Memory B cell (primary cell): ENCODE measurements around the gene PARP9.

ENCODE experiments used
- ATAC-seq: fragments of 150-1000 bp; cut with Tn5 transposase; 2 replicates; pipeline ENCODE4 v1.10.0; 2021; ENCODE audit warnings: low read depth, mild to moderate bottlenecking, moderate library complexity
- DNase-seq, 2 donors: peaks; one replicate each; pipeline ENCODE4 v3.0.0; 2022; ENCODE audit warnings: low spot score in 2 of 2
- H3K27ac Mint-ChIP-seq: one replicate; pipeline ENCODE4 v1.8.0; 2022; ENCODE audit warnings: mild to moderate bottlenecking, moderate library complexity, mixed read lengths
- H3K27me3 Mint-ChIP-seq: one replicate; pipeline ENCODE4 v1.8.0; 2022; ENCODE audit warnings: mixed read lengths
- H3K36me3 Mint-ChIP-seq: one replicate; pipeline ENCODE4 v1.8.0; 2022; ENCODE audit warnings: mild to moderate bottlenecking, mixed read lengths
- H3K4me1 Mint-ChIP-seq: one replicate; pipeline ENCODE4 v1.8.0; 2022; ENCODE audit warnings: mixed read lengths
- H3K4me3 Mint-ChIP-seq: one replicate; pipeline ENCODE4 v1.8.0; 2022; ENCODE audit warnings: mild to moderate bottlenecking, moderate library complexity, mixed read lengths
- H3K9me3 Mint-ChIP-seq: one replicate; pipeline ENCODE4 v1.8.0; 2022; ENCODE audit warnings: mixed read lengths

PARP9 gene

DNA sequence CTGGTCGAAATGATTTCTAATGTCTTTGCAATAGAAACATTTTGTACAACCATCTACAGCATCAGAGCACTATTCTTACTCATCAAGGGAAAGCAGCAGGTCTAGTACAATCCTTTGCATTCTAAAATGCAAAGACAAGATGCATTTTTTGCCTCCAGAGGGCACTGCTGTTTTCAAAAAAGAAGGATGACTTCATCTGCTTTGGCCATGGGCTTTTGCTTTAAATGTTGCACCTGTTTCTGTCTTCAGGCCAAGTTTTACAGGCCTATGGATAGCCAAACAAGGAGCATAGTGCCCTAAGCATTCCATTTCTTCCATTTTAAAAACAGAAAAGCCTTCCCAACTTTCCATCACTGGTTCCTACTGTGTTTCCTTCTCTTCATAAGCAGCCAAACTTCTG is 3.4 kb downstream of the PARP9 start:
- H3K4me3 Mint-ChIP-seq: no peak overlapping the region
- DNase-seq (peak; percentile 65 to 73), ATAC-seq (peak; percentile 39)
- H3K27ac Mint-ChIP-seq: peak overlapping the region; percentile 93
- H3K4me1 Mint-ChIP-seq: peaks cover 38% of the 10 kb centered on the region
- no peaks in the 10 kb centered on the region for H3K9me3 Mint-ChIP-seq
- no peaks in the 10 kb centered on the region for H3K27me3 Mint-ChIP-seq
- peaks cover 19% of the 10 kb centered on the region for H3K36me3 Mint-ChIP-seq

DNA sequence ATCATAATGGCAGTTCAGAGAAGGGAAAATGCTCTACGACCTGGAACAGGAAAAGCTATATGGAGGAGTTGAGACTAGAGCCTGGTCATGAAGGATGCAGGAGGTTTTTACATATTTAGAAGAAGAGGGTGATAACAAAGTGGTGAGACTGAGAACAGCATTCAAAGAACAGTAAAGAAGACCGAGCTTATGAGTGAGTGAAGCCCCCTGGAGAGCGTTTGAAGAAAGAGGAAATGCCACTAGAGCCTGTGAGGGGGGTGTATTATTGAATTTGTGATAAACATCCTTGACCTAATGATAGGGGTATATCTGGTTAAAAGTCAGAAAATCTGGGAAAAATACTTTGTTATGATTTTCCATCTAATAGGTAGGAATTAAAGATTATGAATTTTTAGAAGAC is 4.2 kb downstream of the PARP9 start:
- Mint-ChIP-seq H3K27ac (peak overlapping the region; percentile 10), H3K4me1 (peaks cover 36% of the 10 kb centered on the region)

DNA sequence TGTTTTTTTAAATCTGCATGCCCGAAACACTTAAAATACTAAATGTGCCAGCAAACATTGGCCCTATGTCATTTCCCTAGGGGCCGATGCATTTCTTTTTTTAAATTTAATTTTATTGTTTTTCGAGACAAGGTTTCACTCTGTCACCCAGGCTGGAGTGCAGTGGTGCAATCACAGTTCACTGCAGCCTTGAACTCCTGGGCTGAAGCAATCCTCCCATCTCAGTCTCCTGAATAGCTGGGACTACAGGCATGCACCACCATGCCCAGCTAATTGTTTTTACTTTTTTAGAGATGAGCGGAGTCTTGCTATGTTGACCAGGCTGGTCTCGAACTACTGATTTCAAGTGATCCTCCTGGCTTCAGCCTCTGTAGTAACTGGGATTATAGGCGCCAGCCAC is 5.5 kb downstream of the PARP9 start:
- H3K9me3 Mint-ChIP-seq: no peaks in the 10 kb centered on the region
- no peak overlapping the region for H3K27ac Mint-ChIP-seq
- ATAC-seq: no peak
- no peak for DNase-seq
- peaks cover 31% of the 10 kb centered on the region for H3K36me3 Mint-ChIP-seq
- no peaks in the 10 kb centered on the region for H3K27me3 Mint-ChIP-seq
- H3K4me3 Mint-ChIP-seq: no peak overlapping the region
- H3K4me1 Mint-ChIP-seq: peaks cover 37% of the 10 kb centered on the region

More for the DNA sequence above, 4.2 kb downstream of the PARP9 start:
- Mint-ChIP-seq H3K4me3 (no peak overlapping the region), H3K27me3 (no peaks in the 10 kb centered on the region), H3K9me3 (no peaks in the 10 kb centered on the region), H3K36me3 (peaks cover 25% of the 10 kb centered on the region)
- ATAC-seq: no peak
- DNase-seq: no peak

DNA sequence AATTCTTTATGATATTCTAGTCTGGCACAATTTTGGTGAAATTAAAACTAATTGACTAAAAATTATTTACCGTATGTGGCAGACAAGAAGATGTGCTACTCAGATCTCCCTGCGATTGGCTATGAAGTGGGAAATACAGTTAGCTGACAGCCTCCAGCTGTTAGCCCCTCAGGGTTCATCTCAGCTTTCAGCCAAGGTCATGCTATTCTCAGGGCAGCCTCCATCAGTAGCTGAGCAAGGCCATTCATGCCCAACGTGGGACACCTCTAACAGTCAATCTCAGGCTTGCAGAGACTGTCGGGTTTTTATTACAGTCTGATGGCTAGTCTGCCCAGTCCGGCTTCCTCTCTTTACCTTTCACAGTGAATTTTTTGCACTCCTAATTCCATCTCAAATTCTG is 6.7 kb downstream of the PARP9 start:
- Mint-ChIP-seq H3K27me3 (no peaks in the 10 kb centered on the region), H3K9me3 (no peaks in the 10 kb centered on the region), H3K36me3 (peaks cover 35% of the 10 kb centered on the region), H3K27ac (no peak overlapping the region), H3K4me3 (no peak overlapping the region), H3K4me1 (peaks cover 26% of the 10 kb centered on the region)
- DNase-seq (no peak), ATAC-seq (no peak)

DNA sequence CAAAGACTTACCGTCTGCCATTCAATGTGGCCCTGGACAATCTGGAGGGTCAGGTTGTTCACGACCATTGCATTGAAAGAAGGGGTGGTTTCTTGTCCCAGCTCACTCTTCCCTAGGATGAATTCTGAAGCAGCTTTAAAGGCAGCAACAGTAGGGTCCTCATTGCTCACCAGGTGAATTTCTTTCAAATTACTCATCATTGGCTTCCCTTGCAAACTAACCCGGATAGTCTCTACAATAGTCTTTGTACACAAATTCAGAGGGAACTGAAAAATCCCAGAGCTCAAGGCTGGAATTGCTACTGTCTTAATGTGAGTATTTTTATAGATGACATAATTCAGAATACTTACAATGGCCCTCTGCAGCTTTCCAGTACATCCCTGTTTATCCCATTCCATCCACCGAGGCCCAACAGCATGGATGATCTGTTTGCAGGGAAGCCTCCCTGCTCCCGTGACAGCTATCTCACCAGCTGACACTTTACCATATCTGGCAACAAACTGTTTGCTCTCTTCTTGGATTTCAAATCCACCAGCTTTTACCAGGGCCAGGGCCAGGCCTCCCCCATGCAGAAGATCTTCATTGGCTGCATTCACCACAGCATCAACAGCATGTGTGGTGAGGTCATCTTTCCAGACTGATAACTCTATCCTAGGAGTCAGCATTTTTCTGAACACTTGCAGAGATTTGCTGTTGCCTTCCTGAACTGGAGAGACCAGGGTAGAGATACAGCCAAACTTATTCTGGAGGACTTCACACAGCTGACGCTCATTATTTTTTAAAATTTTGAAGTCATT is 8.6 kb downstream of the PARP9 start:
- Mint-ChIP-seq H3K4me3 (no peak overlapping the region), H3K9me3 (no peaks in the 10 kb centered on the region), H3K36me3 (peaks cover 42% of the 10 kb centered on the region), H3K27ac (no peak overlapping the region), H3K4me1 (peaks cover 13% of the 10 kb centered on the region), H3K27me3 (no peaks in the 10 kb centered on the region)
- no peak for ATAC-seq
- DNase-seq: no peak

DNA sequence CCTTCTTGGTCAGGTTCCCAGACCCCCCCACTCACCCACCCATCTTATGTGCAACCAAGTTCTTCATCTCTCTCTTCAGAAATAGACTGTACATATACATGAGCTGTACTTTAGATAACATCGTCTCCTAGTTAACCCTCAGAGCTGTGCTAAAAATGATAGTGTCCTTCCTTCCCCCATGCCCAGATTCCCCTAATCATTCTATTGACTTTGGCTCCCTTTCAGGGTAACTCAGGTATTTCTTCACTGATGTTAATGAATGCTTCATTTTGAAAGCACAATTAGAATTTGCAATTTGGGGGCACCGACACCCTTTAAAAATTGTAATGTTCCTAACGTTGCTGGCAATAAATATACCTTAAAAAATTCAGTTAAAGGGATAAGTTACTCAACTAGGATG is 10.9 kb downstream of the PARP9 start:
- H3K4me3 Mint-ChIP-seq: no peak overlapping the region
- ATAC-seq (no peak), DNase-seq (no peak)
- H3K36me3 Mint-ChIP-seq: peaks cover 48% of the 10 kb centered on the region
- H3K4me1 Mint-ChIP-seq: peaks cover 9% of the 10 kb centered on the region
- H3K9me3 Mint-ChIP-seq: no peaks in the 10 kb centered on the region
- no peak overlapping the region for H3K27ac Mint-ChIP-seq
- no peaks in the 10 kb centered on the region for H3K27me3 Mint-ChIP-seq

DNA sequence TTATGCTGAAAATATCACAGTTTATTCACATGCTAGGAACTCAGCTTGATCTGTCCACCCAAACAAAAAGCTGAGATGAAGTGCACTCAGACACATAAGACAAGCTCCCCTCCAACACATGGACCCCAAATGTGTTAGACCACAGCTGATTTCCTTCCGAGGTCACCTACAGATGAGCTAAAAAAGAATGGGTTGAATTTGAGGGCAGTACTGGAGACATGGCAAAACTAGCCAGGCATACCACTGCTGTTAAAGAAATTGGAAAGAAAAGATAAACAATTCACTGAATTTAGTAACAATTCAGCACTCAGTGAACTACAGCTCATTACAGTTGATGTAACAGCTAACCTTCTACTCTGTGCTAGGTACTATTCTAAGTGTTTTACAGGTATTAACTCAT is 15.5 kb downstream of the PARP9 start:
- DNase-seq (no peak), ATAC-seq (no peak)
- Mint-ChIP-seq H3K4me1 (no peaks in the 10 kb centered on the region), H3K9me3 (no peaks in the 10 kb centered on the region), H3K27ac (no peak overlapping the region), H3K36me3 (peaks cover 45% of the 10 kb centered on the region), H3K4me3 (no peak overlapping the region), H3K27me3 (no peaks in the 10 kb centered on the region)

DNA sequence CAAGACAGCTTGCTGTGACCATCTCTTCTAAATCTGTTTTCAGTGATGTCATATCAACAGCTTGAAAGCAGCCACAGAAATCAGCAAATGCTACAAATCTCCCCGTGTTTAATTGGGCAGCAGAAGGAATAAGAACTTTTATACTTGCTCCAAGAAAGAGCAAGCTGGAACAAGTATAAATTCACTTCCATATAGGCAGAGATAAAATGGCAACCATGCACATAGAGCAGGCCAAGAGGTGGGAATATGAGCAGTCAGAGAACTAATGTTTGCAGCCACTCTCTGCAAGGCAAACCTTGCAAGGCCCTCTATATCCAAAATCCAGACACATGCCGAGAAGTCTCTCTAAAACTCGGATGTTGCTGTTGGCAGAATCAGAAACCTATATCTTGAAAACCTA is 16.0 kb downstream of the PARP9 start:
- H3K4me1 Mint-ChIP-seq: no peaks in the 10 kb centered on the region
- no peaks in the 10 kb centered on the region for H3K9me3 Mint-ChIP-seq
- no peak for DNase-seq
- H3K27ac Mint-ChIP-seq: no peak overlapping the region
- H3K4me3 Mint-ChIP-seq: no peak overlapping the region
- peaks cover 42% of the 10 kb centered on the region for H3K36me3 Mint-ChIP-seq
- H3K27me3 Mint-ChIP-seq: no peaks in the 10 kb centered on the region
- ATAC-seq: no peak

DNA sequence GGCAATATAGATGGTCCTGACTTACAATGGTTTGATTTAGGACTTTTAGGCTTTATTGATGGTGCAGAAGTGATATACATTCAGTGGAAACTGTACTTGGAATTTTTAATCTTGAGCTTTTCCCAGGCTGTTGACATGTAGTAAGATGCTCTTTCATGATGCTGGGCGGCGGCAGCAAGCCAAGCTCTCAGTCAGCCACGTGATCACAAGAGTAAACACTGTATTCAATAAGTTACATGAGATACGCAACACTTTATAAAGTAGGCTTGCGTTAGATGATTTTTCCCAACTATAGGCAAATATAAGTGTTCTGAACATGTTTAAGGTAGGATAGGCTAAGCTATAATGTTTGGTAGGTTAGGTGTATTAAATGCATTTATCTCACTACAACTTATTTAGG is 17.9 kb downstream of the PARP9 start:
- Mint-ChIP-seq H3K4me3 (no peak overlapping the region), H3K27me3 (no peaks in the 10 kb centered on the region), H3K27ac (no peak overlapping the region), H3K4me1 (no peaks in the 10 kb centered on the region), H3K36me3 (peaks cover 39% of the 10 kb centered on the region), H3K9me3 (no peaks in the 10 kb centered on the region)
- no peak for ATAC-seq
- no peak for DNase-seq

DNA sequence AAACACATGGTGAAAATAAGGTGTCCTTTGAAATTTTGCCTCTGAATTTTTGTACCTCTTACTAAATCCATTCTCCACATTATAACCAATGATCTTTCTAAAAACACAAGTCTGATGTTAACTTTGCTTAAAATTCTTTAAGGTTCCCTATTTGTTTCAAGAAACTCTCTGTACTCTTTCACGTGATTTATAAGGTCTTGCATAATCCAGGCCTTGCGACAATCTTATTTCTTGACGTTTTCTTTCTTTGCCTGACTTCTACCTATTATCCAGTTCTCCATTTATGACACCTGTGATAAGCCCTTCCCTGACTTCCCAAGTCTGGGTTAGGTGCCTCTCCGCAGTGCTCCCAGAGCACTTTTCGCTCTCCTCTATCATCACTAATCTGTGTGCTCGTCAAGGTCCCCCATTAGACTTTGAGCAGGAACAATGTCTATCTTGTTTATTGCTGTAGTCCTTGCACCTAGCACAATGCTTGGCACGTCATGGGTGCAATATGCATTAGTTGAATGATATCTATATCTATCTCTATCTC is 25.1 kb downstream of the PARP9 start:
- H3K4me1 Mint-ChIP-seq: peaks cover 7% of the 10 kb centered on the region
- peak overlapping the region; percentile 45 for H3K27ac Mint-ChIP-seq
- DNase-seq (no peak), ATAC-seq (no peak)
- no peak overlapping the region for H3K4me3 Mint-ChIP-seq
- H3K36me3 Mint-ChIP-seq: peaks cover 43% of the 10 kb centered on the region
- H3K9me3 Mint-ChIP-seq: no peaks in the 10 kb centered on the region
- no peaks in the 10 kb centered on the region for H3K27me3 Mint-ChIP-seq

DNA sequence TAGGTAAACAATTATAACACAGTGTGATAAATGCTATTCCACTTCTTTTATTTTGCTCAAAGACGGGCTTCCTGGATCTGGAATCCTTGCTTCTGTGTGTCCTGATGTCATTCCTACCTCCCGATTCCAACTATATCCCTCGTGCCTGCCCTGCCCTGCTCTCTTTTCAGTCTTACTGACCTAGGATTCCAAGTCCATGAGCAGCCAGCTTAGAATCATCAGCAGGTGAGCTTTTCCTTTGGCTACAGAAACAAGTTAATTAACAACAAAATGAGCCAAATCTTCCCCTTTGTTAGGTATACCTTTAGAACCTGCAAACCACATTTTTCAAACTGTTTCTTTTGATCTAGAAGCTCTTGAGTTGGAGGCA is 27.5 kb downstream of the PARP9 start:
- no peaks in the 10 kb centered on the region for H3K9me3 Mint-ChIP-seq
- no peaks in the 10 kb centered on the region for H3K27me3 Mint-ChIP-seq
- H3K27ac Mint-ChIP-seq: peak overlapping the region; percentile 21
- no peak overlapping the region for H3K4me3 Mint-ChIP-seq
- no peak for DNase-seq
- ATAC-seq: no peak
- H3K36me3 Mint-ChIP-seq: peaks cover 57% of the 10 kb centered on the region
- H3K4me1 Mint-ChIP-seq: peaks cover 7% of the 10 kb centered on the region

DNA sequence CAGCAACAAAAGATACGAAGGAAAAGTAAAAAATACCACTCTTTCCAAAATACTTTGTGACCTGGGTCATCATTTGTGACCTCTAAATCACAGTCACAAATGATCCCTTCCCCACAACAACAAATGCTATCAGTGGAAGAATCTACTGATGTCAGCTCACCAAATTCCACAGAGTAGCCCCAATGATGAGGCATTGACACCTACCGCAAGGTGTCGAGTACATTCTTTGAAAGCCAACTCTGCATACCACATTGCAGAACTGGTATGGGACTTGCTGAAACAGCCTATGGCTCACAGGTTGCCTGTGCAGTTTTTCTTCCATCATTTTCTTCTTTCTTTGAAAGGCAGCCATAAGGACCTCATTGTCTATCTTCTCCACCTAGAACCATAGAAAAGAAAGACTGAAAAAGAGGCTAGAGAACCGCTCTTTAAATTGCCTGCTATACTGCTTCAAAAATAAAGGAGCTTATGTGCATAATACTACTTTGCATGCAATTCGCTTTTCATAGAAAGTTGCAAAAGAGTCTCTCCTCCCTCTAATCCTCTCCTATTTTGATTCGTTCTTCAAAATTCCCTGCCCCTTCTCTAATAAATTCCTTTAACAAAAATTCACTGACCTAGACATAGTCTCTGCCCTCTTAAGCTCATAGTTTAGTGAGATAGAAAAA is 28.0 kb downstream of the PARP9 start:
- Mint-ChIP-seq H3K27me3 (no peaks in the 10 kb centered on the region), H3K27ac (no peak overlapping the region), H3K9me3 (no peaks in the 10 kb centered on the region), H3K4me3 (no peak overlapping the region), H3K36me3 (peaks cover 57% of the 10 kb centered on the region), H3K4me1 (peaks cover 7% of the 10 kb centered on the region)
- DNase-seq: no peak
- no peak for ATAC-seq

DNA sequence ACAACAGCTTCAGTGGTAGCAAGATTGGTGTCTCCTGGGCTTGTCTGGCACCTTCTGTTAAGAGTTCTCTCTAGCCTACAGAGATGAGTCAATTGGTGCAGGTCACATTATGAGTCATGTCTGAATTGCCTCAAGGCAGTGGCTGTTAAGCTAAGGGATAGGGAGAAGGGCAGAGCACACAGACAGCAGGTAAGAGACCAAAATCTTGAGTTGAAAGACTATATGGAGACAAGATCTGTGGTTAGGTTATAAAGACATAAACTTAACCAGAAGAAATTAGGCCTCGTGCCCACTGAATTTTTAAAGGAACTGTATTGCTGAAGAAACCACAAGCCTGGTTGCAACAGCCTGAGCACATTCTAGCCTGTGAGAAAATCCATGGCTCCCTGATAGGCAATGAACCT is 30.2 kb downstream of the PARP9 start:
- Mint-ChIP-seq H3K9me3 (no peaks in the 10 kb centered on the region), H3K27me3 (no peaks in the 10 kb centered on the region), H3K4me1 (peaks cover 4% of the 10 kb centered on the region), H3K36me3 (peaks cover 46% of the 10 kb centered on the region), H3K4me3 (no peak overlapping the region), H3K27ac (no peak overlapping the region)
- DNase-seq (no peak), ATAC-seq (no peak)

DNA sequence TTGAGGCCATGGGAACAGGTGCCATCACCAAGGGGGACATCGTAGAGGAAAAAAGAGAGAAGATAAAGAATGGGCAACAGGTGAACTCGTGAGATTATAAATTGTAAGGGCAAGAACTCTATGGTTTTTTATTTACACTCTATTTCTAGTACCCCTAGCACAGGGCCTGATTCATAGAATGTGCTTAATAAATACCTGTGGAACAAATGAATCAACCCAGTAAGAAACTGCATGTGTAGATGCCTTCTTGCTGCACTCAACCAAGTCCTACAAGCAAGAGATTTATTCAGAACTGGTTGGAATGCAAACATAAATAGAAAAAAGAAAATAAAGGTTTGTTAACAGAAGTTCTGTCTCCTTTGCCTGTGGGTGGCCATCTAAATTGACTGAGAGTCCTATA is 30.6 kb downstream of the PARP9 start:
- Mint-ChIP-seq H3K4me1 (peaks cover 4% of the 10 kb centered on the region), H3K9me3 (no peaks in the 10 kb centered on the region), H3K4me3 (no peak overlapping the region), H3K36me3 (peaks cover 44% of the 10 kb centered on the region), H3K27ac (no peak overlapping the region), H3K27me3 (no peaks in the 10 kb centered on the region)
- DNase-seq: no peak
- ATAC-seq: no peak

DNA sequence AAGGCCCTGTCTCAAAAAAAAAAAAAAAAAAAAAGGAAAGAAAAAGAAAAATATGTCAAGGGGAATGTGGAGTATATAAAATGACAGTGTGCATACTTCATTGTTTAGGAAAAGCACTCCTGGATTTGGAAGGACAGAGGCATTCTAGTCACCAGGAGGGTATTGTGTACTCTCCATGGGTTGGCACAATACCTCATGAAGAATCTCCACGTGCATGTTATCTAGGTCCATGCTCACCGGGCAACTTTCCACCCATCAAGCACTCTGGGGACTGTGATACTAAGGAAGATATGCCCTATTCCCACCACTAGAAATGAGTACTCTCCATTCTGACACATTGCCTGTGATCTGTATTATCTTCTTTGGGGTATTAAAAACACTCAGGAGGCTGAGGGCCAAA is 33.9 kb downstream of the PARP9 start:
- Mint-ChIP-seq H3K9me3 (no peaks in the 10 kb centered on the region), H3K27ac (no peak overlapping the region), H3K4me1 (no peaks in the 10 kb centered on the region), H3K36me3 (peaks cover 40% of the 10 kb centered on the region), H3K27me3 (no peaks in the 10 kb centered on the region), H3K4me3 (no peak overlapping the region)
- DNase-seq (no peak), ATAC-seq (no peak)
